Right ventricle myocardium superior (tissue), 1 donor: ENCODE results near the gene LYPD5. TPM values are rescaled to one million over a fixed set of nuclear protein-coding genes. Genes with fewer than 3 reads are reported as not detected.
"Not testable (repeated sequence)": the region's sequence is repeated elsewhere in the genome, so short reads cannot be mapped to it uniquely, and the experiment has no call there.

ENCODE experiments used
- ATAC-seq: fragments of 200-7000 bp; cut with Tn5 transposase; one replicate; pipeline ENCODE4 v1.9.1; 2020; ENCODE audit warnings: mild to moderate bottlenecking; ENCODE audit not compliant: poor library complexity
- DNase-seq: peaks from one replicate; pipeline ENCODE4 v3.0.0-alpha.2; 2020
- intact Hi-C: fragments of 100-400 bp; cut with DNase I; formaldehyde crosslinking; loops from one replicate; pipeline ENCODE4 v1.11.2; 2022
- total RNA-seq: library from RNA; stranded (reverse); fragmentation: NEBNext Ultra II Directional; extraction: Animal tissue kit (Norgen Biotek cat#: 25700); gene quantifications from one replicate; pipeline ENCODE4 v1.2.1, GENCODE V29; 2021
- donor health status: DM: no; HTN: yes; CAD: no; lungs with severe emphysema.

The LYPD5 gene
- total RNA-seq, 1 donor from 2014 or later, result 0.89 TPM

DNA sequence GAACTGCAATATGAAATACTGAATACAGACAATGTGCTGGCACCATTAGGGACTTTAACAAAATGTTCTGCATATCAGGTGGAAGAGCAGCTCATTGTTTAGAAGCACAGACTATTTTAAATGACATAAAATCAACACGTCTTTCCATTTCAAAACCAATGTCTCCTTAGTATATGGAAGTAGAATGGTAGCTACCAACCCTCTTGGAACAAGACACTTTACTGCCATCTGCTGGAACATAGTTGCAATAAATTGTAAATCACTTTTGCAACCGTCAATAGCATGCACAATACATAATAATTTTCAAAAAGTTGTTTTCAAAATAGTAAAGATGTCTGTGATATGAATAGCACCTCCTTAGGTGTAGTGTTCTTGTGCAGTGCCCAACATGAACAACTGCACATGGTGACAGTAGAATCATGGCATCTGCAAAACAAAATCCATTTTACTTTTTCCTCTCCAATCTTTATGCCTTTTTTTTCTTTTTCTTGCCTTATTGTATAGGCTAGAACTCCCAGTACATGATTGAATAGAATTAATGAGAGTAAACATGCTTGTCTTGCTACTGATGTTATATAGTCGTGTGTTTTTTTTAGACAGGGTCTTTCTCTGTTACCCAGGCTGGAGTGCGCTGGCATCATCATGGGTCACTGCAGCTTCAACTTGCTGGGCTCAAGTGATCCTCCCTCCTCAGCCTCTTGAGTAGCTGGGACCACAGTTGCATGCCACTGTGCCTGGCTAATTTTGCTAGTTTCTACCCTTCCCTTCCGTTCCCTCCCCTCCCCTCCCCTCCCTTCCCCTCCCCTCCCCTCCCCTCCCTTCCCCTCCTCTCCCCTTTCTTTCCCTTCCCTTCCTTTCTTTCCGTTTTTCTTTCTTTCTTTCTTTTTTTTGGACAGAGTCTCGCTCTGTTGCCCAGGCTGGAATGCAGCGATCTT lies 7.8 kb upstream of the LYPD5 start:
- no peak for DNase-seq

DNA sequence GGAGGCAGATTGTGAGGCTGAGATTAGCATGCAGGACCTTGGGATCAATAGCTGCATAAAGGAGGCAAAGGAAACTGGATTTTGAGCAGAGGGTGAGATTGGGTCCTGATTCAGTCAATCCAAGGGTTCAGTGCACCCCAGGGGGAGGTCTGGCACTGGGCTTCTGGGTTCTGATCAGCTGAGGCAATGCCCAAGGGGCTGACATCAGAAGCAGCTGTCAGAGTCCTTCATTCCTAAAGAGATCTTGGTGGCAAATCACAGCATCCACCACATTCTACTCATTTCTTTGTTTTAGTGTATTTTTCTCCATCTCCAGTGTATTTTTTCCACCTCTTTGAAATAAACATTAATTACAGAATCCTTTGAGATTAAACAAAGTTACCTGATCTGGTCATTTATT lies 5.4 kb upstream of the LYPD5 start:
- intact Hi-C loops, result no loop called here
- no peak for ATAC-seq

More for the DNA sequence above, 7.8 kb upstream of the LYPD5 start:
- no peak for ATAC-seq
- intact Hi-C loops, result loop anchor here (10.0 kb wide), 1 partner anchor 65 kb away; no protein-coding TSS in a partner anchor

DNA sequence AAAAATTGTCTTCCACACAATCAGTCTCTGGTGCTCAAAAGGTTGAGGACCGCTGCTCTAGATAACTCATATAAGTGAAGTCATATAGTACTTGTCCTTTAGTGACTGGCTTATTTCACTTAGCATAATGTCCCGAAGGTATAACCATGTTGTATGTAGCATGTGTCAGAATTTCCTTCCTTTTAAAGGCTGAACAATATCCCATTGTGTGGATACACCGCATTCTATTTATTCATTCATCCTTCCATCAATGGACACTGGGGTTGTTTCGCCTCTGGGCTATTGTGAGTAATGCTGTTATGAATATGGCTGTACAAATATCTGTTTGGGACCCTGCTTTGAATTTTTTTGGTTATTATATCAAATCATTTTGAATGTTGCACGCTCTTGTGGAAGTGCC lies 4.6 kb upstream of the LYPD5 start:
- ATAC-seq (no peak), DNase-seq (no peak)
- intact Hi-C loops, result no loop called here

More for the DNA sequence above, 5.4 kb upstream of the LYPD5 start:
- no peak for DNase-seq

DNA sequence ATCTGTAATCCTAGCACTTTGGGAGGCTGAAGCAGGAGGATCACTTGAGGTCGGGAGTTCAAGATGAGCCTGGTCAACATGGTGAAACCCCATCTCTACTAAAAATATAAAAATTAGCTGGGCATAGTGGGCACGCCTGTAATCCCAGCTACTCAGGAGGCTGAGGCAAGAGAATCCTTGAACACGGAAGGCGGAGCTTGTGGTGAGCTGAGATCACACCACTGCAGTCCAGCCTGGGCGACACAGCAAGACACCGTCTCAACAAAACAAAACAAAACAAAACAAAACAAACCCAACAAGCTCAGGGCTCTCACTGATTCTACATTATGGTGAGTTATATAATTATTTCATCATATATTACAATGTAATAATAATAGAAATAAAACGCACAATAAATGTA lies 4.2 kb upstream of the LYPD5 start:
- DNase-seq, ATAC-seq, intact Hi-C loops: not testable (repeated sequence)

DNA sequence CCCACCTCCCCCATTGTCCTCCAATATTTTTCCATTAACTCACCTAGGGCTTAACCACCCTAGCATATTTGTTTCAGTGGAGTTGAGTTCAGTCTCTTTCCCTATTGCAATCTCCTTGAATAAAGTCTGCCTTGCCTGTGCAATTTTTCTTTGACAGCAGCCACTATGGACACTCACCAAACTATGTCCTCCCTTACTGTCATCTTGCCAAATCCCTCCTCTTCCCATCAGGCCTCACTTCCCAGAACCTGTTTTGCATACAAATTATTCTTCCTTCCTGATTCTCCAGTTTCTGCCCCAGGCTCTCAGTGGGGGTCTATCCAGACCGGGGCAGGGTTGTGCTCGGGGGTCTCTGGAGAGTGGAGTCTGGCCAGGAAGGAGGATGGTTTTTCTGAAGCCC lies 2.2 kb upstream of the LYPD5 start:
- intact Hi-C loops, result no loop called here
- DNase-seq, result no peak
- no peak for ATAC-seq

DNA sequence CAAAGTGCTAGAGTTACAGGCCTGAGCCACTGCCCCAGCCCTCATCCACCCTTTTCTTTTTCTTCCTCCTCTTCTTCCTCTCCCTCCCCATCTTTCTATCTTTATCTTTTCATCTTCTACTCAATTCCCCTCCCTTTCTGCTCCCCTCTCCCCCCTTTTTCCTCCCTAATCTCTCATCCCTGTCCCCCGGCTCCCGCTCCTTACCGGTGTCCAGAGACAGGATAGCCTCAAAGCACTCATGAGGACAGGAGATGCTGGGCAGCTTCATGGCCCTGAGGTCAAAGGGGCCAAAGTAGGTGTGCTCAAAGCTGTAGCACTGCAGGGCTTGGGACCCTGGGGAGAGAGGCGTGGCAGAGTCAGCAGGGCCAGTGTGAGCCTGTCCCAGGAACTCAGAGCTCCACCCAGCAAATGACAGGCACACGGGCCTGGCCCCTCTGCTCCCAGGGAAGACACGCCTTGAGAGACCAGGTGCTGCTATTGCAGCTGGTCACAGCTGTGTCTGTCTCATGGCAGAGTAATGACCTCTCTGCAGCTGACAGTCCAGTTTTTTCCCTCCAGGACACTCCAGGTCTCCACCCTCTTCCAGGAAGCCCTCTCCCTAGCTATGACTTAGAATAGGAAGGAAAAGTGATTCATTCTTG lies 2.6 kb downstream of the LYPD5 start:
- intact Hi-C loops, result loop anchor here (10.0 kb wide), 1 partner anchor 125 kb away; the partner anchor contains the start of gene PLAUR
- DNase-seq, result no peak
- ATAC-seq, result no peak

DNA sequence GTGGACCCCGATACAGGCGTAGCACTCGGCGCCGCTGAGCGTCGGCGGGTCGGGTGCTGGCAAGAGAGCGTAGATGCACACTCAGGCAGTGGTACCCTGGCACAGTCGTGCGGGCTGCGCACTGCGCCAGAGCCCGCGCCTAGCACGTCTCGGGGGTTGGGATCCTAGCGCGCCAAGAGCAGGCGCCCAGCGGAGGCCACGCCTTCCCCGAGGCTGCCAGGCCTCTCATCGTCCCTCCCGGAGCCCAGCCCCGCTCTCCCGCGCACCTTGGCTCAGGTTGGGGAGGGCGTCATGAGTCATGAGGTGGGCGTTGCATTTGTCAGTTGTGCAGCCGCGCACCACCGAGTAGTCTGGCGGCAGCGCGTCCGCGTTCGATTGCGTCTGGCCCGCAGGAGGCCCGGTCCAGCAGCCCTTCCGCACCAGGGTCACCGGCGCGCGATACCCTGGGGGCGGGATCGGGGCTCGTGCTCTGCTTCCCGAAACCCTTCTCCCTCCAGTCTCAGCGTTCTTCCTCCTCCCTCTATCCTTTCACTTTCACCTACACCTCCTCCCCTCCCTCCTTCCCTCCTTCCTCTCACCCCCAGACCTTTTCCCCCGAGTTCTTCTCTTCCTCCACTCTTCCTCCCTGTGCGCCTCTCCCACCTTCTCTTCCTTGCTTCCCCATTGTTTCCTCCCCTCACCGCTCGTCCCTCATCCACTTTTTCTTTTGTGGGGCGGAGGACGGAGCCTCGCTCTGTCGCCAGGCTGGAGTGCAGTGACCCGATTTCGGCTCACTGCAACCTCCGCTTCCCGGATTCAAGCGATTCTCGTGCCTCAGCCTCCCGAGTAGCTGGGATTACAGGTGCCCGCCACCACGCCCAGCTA lies 3.5 kb downstream of the LYPD5 start:
- ATAC-seq (peak; percentile 59), DNase-seq (no peak)
- intact Hi-C loops, result loop anchor here (10.0 kb wide), 1 partner anchor 124 kb away; the partner anchor contains the start of gene PLAUR

DNA sequence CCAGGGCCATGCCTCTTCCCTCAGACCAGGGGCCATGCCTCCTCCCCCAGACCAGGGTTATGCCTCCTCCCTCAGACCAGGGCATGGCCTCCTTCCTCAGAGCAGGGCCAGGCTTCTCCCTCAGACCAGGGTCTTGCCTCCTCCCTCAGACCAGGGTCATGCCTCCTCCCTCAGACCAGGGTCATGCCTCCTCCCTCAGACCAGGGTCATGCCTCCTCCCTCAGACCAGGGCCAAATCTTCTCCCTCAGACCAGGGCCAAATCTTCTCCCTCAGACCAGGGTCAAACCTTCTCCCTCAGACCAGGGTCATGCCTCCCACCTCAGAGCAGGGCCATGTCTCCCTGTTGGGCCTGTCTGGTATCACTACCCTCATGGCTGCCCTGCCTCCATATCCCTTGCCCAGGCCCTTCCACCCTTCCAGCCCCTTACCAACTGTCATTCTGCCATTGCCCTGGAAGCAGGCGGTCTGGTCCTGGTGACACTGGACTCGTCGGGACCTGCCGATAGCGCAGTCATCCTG lies 4.2 kb downstream of the LYPD5 start:
- no peak for DNase-seq
- ATAC-seq, result no peak
- intact Hi-C loops, result loop anchor here (10.0 kb wide), 1 partner anchor 123 kb away; the partner anchor contains the start of gene PLAUR

DNA sequence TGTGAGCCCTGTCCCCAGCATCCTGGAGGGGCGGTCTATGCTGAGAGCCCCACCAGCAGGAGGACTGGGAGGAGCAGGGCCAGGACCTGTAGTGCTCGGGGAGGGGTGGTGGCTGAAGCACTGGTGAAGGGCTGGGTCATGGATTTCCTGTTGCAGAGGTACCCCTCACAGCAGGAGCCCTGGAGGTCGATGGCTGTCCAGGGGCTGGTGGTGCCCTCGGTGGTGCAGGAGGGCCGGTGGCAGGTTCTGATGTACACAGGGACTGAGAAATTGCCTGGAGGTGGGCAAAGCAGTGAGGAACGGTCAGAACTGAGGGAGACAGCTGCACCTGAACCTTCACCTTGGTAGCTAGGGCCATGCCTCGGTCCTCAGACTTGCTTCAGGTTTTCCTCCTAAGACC lies 4.7 kb downstream of the LYPD5 start:
- intact Hi-C loops, result loop anchor here (10.0 kb wide), 1 partner anchor 123 kb away; the partner anchor contains the start of gene PLAUR
- no peak for ATAC-seq
- no peak for DNase-seq

DNA sequence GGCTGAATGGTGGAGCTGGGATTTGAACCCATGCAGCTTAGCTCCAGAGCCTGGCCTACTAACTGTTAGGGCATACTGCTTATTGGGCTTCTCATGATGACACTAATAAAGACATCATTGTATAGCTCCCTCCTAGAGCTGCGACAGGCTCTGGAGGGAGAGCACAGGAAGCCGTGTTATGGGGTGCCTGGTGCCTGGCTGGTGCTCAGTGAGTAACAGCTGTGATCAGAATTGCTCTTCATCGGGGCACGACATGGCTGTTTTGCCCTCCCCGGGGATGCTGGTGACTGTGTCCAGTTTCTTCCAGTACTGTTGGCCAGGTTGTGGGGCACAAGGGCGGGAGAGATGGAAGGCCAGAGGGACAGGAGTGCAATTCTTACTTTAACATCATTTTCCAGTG lies 5.1 kb downstream of the LYPD5 start:
- intact Hi-C loops, result loop anchor here (10.0 kb wide), 1 partner anchor 122 kb away; the partner anchor contains the start of gene PLAUR
- ATAC-seq (no peak), DNase-seq (no peak)

DNA sequence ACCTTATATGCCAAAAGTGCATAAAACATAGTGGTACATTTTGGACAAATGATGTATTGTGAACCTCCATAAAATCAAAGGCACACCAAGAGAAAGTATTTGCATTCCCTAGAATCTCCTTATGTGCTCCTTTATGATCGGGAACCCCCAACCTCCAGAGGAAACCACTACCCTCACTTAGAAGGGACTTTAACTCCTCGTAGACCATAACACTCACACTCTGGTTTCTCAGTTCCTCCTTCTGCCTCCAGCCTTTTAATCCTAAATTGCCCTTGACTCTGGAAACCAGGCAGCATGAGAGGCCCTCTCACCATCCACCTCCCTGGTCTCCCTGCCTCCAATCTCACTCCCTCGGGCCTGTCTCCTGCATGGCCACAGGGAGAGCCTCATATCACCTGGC lies 11.7 kb downstream of the LYPD5 start:
- DNase-seq, result no peak
- intact Hi-C loops, result loop anchor here (10.0 kb wide), 1 partner anchor 116 kb away; the partner anchor contains the start of gene PLAUR
- no peak for ATAC-seq

DNA sequence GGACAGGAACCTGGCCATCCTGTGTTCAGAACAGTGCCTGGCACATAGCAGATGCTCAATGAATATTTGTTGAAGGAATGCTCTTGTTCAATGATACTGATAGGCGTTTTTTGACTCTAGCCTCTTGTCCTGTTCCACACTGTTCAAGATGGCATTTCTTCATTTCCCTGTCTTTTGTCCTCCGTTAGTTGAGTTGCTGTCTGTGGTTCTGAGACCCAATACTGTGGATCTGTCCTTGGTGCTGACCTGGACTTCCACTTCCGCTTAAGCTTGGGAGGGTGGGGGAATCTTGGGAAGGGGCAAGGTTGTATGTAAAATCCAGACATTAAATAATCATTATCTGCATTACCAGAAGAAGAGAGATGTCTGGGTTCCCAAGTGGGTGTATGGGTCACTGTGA lies 13.2 kb downstream of the LYPD5 start:
- intact Hi-C loops, result no loop called here
- ATAC-seq (no peak), DNase-seq (no peak)

DNA sequence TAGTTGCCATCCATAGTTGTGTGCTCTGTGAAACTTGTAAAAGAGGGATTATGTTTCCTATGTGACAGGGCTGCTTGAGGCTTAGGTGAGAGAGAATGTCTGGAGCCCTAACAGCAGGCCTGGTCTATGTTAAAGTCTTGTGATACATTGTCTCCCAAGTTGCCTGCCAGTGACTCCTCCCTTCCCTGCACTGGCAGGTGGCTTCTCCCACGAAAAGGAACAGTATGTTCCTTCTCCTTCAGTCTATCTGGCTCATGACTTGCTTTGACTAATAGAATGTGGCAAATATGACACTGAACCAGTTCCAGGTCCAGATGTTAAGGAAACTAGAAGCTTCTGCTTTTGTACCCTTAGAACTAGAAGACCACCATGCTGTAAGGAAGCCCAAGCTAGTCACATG lies 15.6 kb downstream of the LYPD5 start:
- ATAC-seq (no peak), DNase-seq (no peak)
- intact Hi-C loops, result no loop called here

DNA sequence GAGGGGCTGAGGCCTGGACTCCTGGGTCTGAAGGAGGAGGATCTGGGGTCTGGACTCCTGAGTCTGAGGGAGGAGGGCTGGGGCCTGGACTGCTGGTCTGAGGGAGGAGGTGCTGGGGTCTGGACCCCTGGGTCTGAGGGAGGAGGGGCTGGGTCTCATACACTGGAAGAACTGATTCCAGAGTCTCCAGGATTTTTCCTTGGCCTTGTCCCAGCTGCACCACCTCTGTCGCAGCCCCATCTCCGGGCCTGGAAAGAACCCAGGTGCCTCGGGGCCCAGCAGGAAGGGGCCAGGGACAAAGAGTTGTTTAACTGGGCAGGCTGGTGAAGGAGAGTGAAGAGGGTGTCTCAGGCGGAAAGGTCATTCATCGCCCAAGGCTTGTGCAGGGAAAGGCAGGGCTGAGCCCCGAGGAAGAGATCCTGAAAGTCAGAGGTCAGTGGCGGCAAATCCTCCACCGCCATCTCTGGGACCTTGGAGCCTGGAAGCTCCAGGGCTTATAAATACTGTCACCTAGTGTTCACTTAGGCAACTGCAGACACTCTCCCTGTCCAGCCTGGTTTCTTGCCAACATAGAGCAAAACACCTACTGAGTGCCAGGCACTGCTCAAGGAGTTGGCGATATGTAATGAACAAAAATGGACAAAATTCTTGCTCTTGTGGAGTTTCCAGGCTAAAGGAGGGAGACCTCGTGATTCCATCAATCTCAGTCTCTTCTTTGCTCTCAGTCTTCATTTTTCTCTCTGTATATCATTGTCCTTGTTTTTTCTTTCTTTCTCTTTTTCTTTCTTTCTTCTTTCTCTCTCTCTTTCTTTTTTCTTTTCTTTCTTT lies 17.1 kb downstream of the LYPD5 start:
- DNase-seq (peak; percentile 60), ATAC-seq (peak; percentile 85)
- intact Hi-C loops, result loop anchor here (2.0 kb wide), 1 partner anchor 40 kb away; no protein-coding TSS in a partner anchor

DNA sequence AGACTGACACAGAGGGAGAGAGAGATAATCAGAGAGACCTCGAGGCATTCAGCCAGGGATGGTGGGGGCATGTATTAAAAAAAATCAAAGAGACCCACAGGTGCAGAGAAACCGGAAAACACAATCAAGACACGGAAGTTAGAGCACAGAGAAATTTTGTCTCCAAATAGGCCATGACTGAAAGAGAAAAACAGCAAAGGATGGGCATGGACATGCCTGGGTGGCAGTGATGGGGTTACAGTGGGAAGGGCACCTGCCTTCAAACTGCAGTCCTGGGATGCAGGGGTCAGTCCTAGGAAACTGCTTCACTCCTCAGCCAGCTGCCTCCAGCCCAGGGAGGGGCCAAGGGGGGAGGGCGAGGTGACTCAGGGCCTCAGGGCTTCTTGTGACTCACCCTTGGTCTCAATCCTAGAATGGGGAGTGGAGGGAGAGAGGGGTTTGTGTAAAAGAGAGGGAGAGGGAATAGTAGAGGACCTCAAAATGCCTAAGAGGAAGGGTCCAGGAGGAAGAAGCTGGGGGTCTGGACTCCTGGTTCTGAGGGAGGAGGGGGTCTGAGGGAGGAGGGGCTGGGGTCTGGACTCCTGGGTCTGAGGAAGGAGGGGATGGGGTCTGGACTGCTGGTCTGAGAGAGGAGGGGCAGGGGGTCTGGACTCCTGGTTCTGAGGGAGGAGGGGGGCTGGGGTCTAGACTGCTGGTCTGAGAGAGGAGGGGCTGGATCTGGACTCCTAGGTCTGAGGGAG lies 17.8 kb downstream of the LYPD5 start:
- peak; percentile 48 for ATAC-seq
- no peak for DNase-seq
- intact Hi-C loops, result loop anchor here (2.0 kb wide), 1 partner anchor 40 kb away; no protein-coding TSS in a partner anchor

DNA sequence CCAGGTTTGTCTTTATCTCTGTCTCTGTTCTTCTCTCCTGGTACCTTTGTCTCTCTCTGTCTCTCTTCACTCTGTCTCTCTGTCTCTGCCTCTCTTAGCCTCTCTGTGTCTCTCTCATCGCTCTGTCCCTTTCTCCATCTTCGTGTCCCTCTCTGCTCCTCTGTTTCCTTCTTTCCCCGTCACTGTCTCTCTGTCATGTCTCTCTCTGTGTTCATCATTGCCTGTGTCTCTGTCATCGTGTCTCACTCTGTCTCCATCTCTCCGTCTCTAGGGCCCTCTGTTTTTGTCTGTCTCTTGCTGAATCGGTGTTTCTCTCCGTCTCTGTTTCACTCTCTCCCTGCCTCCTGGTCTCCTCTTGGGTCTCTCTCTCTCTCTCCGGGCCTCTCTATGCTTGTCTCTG lies 18.6 kb downstream of the LYPD5 start:
- no peak for DNase-seq
- intact Hi-C loops, result loop anchor here (2.0 kb wide), 1 partner anchor 39 kb away; no protein-coding TSS in a partner anchor
- ATAC-seq, result no peak
